Endothelial cell (in vitro differentiated cells): ENCODE data around the gene SLC5A10. TPM values are rescaled to one million over a fixed set of nuclear protein-coding genes. Genes with fewer than 3 reads are reported as not detected.

ENCODE experiments used
- DNase-seq: peaks from one replicate; pipeline ENCODE4 v3.0.0; 2021; ENCODE audit warnings: low spot score
- H3K27ac Mint-ChIP-seq: one replicate; pipeline ENCODE4 v1.8.0; 2021; ENCODE audit warnings: mixed read lengths, inconsistent platforms; ENCODE audit not compliant: unreplicated experiment
- H3K27me3 Mint-ChIP-seq: one replicate; pipeline ENCODE4 v1.8.0; 2021; ENCODE audit warnings: mild to moderate bottlenecking, moderate library complexity, mixed read lengths, inconsistent platforms; ENCODE audit not compliant: unreplicated experiment
- H3K36me3 Mint-ChIP-seq: one replicate; pipeline ENCODE4 v1.8.0; 2021; ENCODE audit warnings: mild to moderate bottlenecking, low read depth, mixed read lengths, inconsistent platforms; ENCODE audit not compliant: unreplicated experiment
- H3K4me1 Mint-ChIP-seq: one replicate; pipeline ENCODE4 v1.8.0; 2021; ENCODE audit warnings: mild to moderate bottlenecking, mixed read lengths, inconsistent platforms; ENCODE audit not compliant: unreplicated experiment
- H3K4me3 Mint-ChIP-seq: one replicate; pipeline ENCODE4 v1.8.0; 2021; ENCODE audit warnings: mild to moderate bottlenecking, mixed read lengths, inconsistent platforms; ENCODE audit not compliant: unreplicated experiment
- H3K9me3 Mint-ChIP-seq: one replicate; pipeline ENCODE4 v1.8.0; 2021; ENCODE audit warnings: mixed read lengths, inconsistent platforms; ENCODE audit not compliant: unreplicated experiment
- total RNA-seq: library from RNA; stranded (reverse); fragmentation: NEBNext Ultra II Directional; extraction: Animal tissue kit (Norgen Biotek cat#: 25700); gene quantifications from one replicate; pipeline ENCODE4 v1.2.1, GENCODE V29; 2021; ENCODE audit not compliant: unreplicated experiment
- TF ChIP-seq, protein P1 (sequence below): fragments of 200-600 bp; sonication (generic); IDR thresholded peaks from one replicate; pipeline ENCODE4 v1.5.0; 2021; ENCODE audit warnings: antibody characterized with exemption; ENCODE audit not compliant: unreplicated experiment

The SLC5A10 gene
- total RNA-seq, 1 donor from 2014 or later = 0.08 TPM

DNA sequence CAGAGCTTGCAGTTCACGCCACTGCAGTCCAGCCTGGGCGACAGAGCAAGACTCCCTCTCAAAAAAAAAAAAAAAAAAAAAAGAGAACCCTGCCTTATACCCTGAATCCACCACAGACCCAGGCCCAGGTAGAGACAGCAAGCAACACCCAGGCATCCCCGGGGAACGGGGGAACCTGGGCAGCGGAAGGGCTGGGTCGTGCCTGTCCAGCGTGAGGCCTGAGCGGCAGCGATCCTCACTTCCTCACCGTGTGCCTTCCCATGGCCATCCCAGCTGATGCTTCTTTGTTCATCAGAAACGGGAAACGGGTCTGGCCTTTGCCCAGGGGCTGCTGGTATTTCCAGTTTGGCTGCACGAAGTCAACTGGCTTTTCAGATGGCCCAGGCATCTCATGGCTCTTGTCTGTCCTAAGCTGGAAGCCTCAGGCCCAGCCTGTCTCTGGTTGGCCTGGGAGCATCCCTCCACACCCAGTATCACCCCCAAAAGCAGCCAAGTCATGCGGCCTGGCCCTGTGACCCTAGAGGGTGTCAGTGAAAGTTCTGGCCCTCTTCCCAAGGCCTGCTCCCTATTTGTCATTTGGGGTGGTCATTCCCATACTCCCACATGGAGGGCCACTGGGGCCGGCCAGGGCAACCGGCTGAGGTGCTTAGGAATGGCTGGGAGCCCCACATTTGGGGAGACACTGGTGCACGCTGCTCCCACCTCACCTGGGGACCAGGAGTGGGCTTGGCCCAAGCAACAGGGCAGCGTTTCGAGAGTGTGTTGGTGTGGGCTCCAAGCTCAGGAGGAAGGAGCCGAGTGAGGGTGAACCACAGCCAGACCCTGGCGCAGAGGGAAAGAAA is 32.5 kb downstream of the SLC5A10 start:
- H3K9me3 Mint-ChIP-seq = no peaks in the 10 kb centered on the region
- H3K4me3 Mint-ChIP-seq = no peak overlapping the region
- H3K27ac Mint-ChIP-seq = no peak overlapping the region
- H3K4me1 Mint-ChIP-seq = no peaks in the 10 kb centered on the region
- TF ChIP-seq, protein P1, sequence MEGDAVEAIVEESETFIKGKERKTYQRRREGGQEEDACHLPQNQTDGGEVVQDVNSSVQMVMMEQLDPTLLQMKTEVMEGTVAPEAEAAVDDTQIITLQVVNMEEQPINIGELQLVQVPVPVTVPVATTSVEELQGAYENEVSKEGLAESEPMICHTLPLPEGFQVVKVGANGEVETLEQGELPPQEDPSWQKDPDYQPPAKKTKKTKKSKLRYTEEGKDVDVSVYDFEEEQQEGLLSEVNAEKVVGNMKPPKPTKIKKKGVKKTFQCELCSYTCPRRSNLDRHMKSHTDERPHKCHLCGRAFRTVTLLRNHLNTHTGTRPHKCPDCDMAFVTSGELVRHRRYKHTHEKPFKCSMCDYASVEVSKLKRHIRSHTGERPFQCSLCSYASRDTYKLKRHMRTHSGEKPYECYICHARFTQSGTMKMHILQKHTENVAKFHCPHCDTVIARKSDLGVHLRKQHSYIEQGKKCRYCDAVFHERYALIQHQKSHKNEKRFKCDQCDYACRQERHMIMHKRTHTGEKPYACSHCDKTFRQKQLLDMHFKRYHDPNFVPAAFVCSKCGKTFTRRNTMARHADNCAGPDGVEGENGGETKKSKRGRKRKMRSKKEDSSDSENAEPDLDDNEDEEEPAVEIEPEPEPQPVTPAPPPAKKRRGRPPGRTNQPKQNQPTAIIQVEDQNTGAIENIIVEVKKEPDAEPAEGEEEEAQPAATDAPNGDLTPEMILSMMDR = no peak
- no peak for DNase-seq
- H3K27me3 Mint-ChIP-seq = no peaks in the 10 kb centered on the region
- H3K36me3 Mint-ChIP-seq = no peaks in the 10 kb centered on the region

DNA sequence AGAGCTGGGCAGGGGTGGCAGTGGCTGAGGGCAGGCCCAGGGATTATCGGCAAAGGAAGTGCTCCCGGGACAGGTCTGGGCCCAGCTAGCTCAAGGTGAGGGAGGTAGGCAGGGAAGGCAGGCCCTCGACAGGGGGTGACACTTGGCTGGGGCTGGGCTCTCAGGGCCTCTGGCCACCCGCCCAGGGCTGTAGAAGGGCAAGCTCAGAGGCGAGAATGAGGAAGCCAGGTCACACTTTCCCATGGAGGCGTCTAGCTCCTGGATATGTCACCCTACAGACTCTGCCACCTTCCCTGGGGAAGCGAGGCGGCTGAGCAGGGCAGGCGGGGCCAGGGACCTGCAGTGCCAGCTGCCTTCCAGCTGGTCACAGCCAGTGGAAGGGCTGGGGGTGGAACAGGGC is 33.5 kb downstream of the SLC5A10 start:
- Mint-ChIP-seq H3K4me3 (no peak overlapping the region), H3K36me3 (no peaks in the 10 kb centered on the region), H3K27ac (no peak overlapping the region), H3K27me3 (no peaks in the 10 kb centered on the region), H3K9me3 (no peaks in the 10 kb centered on the region), H3K4me1 (no peaks in the 10 kb centered on the region)
- TF ChIP-seq, protein P1 = no peak
- no peak for DNase-seq

- H3K27me3 Mint-ChIP-seq = no peaks in the 10 kb centered on the region
- H3K9me3 Mint-ChIP-seq = no peaks in the 10 kb centered on the region
- no peak overlapping the region for H3K4me3 Mint-ChIP-seq
- H3K4me1 Mint-ChIP-seq = no peaks in the 10 kb centered on the region
- H3K27ac Mint-ChIP-seq = no peak overlapping the region
- TF ChIP-seq, protein P1 = no peak
- no peak for DNase-seq
- no peaks in the 10 kb centered on the region for H3K36me3 Mint-ChIP-seq
These were observed 34.7 kb downstream of the SLC5A10 start for GRCh38 chr17:18986541-18987229.

- no peaks in the 10 kb centered on the region for H3K27me3 Mint-ChIP-seq
- no peak overlapping the region for H3K27ac Mint-ChIP-seq
- no peak overlapping the region for H3K4me3 Mint-ChIP-seq
- no peaks in the 10 kb centered on the region for H3K36me3 Mint-ChIP-seq
- H3K4me1 Mint-ChIP-seq = no peaks in the 10 kb centered on the region
- TF ChIP-seq, protein P1 = no peak
- DNase-seq = no peak
- H3K9me3 Mint-ChIP-seq = no peaks in the 10 kb centered on the region
These were observed 35.3 kb downstream of the SLC5A10 start for GRCh38 chr17:18987230-18987610.
